ENCODE results near the gene GGCT.

The GGCT gene

DNA sequence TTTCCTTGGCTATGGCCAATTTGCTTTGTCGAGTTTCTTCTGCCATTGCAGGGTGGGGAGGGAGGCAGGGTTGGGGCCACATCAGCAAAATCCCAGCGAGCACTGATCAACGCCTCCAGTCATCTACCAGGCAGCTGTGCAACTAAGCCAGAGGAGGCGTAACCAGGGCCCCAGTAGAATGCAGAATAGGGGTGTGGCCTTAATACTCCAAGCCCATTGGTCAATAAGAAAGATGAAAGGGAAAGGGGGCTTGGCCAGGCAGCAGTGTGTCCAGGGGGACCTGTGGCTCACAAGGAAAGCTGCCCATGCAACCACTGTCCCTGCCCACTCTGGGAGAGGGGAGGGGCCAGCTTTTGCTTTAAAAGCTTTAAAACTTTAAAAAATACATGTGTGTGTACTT, 21.5 kb upstream of the GGCT start:
- TF ChIP-seq, protein P1, sequence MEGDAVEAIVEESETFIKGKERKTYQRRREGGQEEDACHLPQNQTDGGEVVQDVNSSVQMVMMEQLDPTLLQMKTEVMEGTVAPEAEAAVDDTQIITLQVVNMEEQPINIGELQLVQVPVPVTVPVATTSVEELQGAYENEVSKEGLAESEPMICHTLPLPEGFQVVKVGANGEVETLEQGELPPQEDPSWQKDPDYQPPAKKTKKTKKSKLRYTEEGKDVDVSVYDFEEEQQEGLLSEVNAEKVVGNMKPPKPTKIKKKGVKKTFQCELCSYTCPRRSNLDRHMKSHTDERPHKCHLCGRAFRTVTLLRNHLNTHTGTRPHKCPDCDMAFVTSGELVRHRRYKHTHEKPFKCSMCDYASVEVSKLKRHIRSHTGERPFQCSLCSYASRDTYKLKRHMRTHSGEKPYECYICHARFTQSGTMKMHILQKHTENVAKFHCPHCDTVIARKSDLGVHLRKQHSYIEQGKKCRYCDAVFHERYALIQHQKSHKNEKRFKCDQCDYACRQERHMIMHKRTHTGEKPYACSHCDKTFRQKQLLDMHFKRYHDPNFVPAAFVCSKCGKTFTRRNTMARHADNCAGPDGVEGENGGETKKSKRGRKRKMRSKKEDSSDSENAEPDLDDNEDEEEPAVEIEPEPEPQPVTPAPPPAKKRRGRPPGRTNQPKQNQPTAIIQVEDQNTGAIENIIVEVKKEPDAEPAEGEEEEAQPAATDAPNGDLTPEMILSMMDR (IDR thresholded peaks at IDR 0.05; ENCODE audit: low read depth, low read length): no peak
- H3K4me3 ChIP-seq (ENCODE audit: low read depth, low read length): no peak overlapping the region

DNA sequence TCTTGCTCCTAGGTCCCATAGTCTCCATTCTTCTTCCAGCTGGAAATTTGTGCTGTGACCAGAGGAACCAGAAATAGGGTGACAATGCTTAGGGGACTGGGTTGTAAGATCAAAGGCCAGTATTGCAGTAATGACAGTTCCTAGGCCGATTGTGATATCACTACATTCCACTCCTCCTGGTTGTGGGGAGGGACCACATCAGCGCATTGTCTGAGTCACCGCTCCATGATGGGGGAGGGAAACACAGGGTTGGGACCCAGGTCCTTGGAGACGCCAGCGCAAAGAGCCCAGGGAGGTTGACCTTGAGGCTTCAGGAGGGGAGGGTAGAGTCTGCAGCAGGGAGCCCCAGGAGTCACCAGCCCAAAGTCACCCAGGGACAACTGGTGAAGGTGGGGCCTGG, 20.8 kb upstream of the GGCT start:
- H3K4me3 ChIP-seq (ENCODE audit: low read depth, low read length): no peak overlapping the region
- TF ChIP-seq, protein P1 (IDR thresholded peaks at IDR 0.05; ENCODE audit: low read depth, low read length): no peak

DNA sequence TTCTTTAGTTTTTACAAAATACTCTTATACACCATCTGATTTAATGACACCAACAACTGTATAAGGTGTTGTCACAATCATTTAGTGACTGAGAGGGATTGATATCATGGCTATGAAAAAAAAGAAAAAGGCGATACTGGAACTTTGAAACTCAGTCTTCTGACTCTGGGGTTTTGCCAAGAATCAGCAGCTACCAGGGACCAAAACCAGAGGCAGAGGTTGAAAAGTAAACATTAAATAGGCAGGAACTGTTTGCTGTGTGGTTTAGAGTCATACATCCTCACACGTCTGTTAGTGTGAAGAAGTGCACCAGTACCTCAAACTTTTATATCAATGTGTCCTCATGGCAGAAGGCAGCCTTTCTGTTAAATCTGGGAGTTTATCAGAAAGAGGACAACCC, 19.9 kb upstream of the GGCT start:
- H3K4me3 ChIP-seq (ENCODE audit: low read depth, low read length): no peak overlapping the region
- TF ChIP-seq, protein P1 (IDR thresholded peaks at IDR 0.05; ENCODE audit: low read depth, low read length): no peak

DNA sequence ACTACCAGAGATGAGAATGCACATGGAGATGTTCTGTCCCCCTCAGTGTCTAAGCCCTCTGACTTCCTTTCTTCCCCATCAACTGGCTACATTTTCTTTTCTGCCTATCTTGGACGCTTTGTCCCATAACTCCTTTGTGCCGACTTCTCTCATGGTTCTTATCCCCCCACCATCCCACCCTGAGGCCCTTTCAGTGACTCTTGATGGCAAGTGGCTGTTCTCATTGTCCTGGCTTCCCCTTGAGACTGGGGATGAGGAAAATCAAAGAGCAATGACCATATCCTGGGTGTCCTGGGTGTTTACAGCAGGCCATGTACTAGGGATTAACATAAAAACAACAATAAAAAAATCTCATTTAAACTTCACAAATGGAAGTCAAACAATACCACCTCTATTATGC, 18.8 kb upstream of the GGCT start:
- no peak overlapping the region for H3K4me3 ChIP-seq (ENCODE audit: low read depth, low read length)
- TF ChIP-seq, protein P1 (IDR thresholded peaks at IDR 0.05; ENCODE audit: low read depth, low read length): no peak

DNA sequence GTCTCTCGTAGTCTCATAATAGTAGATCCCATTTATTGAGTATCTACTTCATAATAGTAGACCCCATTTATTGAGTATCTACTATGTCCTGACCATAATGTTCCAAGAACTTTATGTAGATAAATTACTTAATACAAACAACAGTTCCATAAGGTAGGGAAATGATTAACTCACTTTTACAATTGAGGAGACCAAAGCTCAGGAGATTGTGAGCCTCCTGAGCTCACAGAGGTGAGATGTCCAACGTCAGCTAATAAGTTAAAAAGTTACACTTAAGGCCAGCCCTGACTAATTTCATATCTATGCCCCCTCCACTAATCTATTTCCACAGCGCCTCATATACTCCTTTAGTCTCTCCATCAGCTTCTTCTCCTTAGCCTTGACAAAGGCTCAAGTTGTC, 17.5 kb upstream of the GGCT start:
- TF ChIP-seq, protein P1 (IDR thresholded peaks at IDR 0.05; ENCODE audit: low read depth, low read length): no peak
- H3K4me3 ChIP-seq (ENCODE audit: low read depth, low read length): no peak overlapping the region

DNA sequence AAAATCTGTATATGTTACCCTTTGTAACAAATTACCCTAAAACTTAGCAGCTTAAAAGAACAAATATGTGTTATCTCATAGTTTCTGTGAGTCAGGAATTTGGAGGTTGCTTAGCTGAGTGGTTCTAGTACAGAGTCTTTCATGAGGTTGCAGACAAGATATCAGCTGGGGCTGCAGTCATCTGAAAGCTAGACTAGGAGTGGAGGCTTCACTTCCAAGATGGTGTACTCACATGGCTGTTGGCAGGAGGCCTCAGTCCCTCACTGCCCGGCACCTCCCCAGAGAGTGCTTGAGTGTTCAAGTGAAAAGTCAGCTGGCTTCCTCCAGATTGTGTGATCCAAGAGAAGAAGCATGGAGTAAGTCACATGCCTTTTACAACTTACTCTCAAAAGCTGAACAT, 16.9 kb upstream of the GGCT start:
- TF ChIP-seq, protein P1 (IDR thresholded peaks at IDR 0.05; ENCODE audit: low read depth, low read length): no peak
- H3K4me3 ChIP-seq (ENCODE audit: low read depth, low read length): no peak overlapping the region

DNA sequence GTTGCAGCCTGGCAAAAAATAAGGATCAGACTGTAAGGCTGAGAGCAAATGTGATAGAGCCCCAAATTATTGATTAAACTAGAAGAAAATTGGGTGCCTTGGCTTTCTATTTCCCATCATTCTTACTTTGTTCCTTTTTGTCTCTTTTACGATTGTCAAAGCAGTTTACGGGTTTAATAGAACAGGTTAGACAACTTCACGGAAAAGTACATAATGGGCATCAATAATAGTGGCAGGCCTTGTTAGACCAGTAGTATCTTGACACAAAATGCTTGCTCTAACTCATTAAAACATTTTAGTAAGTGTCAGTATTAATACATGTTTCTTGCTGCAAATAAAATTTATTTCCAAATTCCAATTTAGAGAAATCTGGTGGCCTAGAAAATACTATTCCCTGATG, 14.5 kb upstream of the GGCT start:
- TF ChIP-seq, protein P1 (IDR thresholded peaks at IDR 0.05; ENCODE audit: low read depth, low read length): no peak
- no peak overlapping the region for H3K4me3 ChIP-seq (ENCODE audit: low read depth, low read length)

All from WI38 (cell line).